NCI-H69 (cell line): ENCODE data around the gene ALG1.
A peak's percentile ranks its signal among the peaks of the same experiment; 100 is the strongest.

ENCODE experiments used
- DNase-seq: peaks from one replicate; lab custom pipeline; 2025; lab: John Stamatoyannopoulos, UW

The ALG1 gene, protein sequence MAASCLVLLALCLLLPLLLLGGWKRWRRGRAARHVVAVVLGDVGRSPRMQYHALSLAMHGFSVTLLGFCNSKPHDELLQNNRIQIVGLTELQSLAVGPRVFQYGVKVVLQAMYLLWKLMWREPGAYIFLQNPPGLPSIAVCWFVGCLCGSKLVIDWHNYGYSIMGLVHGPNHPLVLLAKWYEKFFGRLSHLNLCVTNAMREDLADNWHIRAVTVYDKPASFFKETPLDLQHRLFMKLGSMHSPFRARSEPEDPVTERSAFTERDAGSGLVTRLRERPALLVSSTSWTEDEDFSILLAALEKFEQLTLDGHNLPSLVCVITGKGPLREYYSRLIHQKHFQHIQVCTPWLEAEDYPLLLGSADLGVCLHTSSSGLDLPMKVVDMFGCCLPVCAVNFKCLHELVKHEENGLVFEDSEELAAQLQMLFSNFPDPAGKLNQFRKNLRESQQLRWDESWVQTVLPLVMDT

DNA sequence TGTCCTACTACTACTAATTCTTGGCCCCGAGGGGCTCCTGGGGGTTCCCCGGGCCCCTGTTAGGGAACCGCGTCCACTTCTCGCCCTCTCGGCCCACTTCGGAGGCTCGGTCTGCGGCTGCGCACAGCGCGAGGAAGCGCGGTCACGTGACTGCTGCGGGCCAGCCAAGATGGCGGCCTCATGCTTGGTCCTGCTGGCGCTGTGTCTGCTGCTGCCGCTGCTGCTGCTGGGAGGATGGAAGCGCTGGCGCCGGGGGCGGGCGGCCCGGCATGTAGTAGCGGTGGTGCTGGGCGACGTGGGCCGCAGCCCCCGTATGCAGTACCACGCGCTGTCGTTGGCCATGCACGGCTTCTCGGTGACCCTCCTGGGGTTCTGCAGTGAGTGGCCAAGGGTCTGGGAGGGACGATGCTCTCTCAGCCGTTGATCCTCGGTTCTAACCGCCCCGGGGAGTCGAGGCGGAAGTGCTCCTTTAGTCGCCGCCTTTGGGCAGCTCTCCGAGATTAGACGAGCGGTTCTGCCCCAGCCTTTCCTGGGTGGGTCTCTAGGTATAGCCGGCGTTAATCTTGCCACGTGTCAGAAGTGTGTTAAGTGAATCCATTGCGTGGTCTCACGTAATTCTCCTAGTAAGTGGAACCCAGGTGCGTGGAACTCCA is at the start of gene ALG1:
Gene ALG1, plus strand, starts transcription at position 163 of the 653 bp plus-strand sequence. Its CDS starts 7 bp downstream, at position 170.
- DNase-seq = peak; percentile 93

DNA sequence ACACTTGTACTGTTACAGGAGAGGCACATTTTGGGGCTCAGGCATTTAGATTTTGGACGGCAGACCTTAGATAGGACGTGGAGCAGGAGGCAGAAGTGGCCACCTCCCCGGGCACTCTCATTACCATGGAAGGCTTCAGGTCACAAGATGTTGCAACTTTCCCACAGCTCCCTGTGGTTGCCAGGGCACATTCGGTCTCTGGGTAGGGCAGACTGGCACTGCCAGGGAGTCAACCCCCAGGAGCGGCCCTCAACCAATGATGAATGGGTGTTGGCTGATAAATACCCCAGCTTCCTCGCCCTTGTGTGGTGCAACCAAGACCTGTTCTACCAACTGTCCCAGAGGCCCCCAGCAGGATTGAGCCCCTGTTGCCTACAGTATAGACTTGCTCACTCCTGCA is 49.1 kb upstream of the ALG1 start:
- DNase-seq = no peak

DNA sequence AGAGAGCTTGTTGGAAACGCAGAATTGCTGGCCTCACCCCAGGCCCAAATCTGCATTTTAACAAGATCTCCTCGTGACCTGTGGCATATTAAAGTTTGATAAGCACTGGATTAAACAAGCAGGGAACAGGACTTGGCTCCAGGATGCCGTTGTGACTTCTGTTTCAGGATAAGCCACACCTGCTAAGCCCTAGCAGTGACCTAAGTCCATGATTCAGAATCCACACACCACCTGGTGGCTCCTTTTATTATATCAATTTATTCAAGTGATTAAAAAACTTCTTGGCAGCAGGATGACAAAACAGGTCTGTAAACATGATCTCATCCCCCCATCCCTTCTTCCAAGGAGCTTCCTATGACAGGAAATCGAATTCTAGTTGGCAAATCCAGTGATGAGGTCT is 47.0 kb upstream of the ALG1 start:
- peak; percentile 71 for DNase-seq

DNA sequence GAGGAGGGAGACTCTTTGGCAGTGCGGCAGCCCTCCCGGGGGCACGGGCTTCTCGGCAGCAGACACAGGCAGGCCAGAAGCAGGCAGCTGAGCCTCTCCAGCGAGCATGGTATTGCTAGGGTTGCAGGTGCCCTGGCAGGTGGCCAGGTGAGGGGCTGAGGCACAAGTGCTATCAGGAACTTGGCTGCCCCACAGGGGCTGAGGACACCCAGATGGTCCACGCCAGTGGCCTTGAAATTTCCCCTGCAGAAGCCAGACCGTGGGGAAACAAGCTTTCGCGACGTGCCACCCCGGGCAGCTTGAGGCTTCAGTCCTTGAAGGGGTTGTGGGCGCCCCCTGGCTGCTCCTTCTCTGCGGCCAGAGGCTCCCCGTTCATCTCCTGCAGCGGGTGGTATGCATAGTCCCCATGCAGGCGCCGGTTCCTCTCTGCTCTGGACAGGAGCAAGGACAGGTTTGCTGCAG is 46.4 kb upstream of the ALG1 start:
- peak; percentile 80 for DNase-seq

DNA sequence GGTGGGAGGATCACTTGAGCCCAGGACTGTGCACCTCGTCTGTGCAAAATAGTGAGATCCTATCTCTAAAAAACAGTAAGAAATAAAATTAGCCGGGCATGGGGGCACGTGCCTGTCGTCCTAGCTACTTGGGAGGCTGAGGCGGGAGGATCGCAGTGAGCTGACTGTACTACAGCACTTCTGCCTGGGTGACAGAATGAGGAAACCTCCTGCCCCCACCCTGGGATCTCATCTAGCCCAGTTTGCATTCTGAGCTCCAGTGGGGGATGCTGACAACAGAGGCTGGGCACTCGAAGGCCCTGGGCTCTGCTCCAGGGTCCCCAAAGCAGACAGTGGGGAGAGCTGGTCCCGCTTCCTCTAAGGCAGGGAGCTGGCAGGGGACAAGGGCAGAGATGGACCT is 45.0 kb upstream of the ALG1 start:
- DNase-seq = no peak

DNA sequence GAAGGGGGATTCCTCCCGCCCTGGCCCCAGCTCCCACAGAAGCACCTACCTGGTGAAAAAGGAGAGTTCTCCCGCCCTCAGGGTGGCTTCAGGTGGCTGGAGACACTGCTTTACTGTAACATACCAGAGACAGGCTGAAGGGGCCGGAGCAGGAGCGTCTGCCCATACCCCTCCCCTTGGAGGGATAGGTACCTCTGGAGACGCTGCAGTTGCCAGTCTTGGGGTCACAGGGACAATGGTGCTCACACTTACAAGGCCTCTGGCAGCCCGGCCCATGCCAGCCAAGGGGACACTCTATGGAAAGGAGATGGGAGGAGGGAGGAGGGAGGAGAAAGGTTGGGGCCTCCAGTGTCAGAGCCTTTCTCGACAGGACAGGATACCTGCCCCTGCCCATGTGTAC is 44.6 kb upstream of the ALG1 start:
- DNase-seq = no peak

DNA sequence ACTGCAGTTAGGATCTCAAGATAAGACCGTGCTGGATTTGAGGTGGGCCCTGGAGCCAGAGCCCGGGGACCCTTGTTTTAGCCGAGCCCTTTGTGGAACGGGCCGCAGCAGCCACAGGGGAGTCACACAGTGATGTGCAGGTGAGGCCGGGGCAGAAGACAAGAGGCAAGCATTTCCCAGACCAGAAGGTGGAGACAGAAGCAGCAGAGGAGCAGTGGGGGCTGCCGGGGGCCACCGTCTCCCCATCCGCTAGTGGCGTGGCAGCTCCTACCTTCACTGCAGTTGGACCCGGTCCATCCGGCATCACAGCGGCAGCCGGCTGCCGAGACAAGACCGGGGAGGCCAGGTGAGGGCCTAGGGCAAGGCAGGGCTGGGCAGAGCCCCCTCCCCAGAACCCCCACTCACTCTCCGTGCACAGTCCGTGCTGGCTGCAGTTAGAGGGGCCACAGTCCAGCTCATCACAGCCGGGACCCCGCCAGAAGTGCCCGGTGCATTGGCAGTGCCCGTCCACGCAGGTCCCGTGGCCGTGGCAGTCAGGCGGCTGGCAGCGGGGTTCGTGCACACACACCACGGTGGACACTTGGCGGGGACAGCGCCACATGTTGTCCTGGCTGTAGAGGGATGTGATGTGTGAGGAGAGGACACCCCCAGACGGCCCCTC is 43.9 kb upstream of the ALG1 start:
- no peak for DNase-seq

DNA sequence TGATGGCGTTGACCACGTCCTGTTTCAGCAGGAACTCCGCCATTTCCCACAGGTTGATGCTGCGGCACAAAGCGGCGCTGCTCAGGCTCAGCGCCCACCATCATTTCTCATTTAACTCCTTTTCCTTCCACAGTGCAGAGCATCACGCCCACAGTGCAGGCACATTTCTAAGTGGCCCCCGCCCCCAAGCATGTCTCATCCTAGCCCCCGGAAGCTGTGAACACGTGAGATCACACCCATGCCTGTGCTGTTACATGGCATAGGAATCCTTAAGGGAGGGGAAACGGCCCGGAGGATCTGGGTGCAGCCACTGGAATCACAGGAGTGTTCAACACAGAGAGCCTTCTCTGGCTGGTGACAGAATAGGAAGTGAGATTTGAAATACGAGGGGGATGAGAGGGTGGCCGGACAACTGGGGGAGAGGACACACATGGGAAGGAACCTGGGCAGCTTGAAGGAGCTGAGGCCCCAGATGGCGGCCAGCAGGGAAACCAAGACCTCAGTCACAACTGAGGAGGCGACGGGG is 42.6 kb upstream of the ALG1 start:
- no peak for DNase-seq

DNA sequence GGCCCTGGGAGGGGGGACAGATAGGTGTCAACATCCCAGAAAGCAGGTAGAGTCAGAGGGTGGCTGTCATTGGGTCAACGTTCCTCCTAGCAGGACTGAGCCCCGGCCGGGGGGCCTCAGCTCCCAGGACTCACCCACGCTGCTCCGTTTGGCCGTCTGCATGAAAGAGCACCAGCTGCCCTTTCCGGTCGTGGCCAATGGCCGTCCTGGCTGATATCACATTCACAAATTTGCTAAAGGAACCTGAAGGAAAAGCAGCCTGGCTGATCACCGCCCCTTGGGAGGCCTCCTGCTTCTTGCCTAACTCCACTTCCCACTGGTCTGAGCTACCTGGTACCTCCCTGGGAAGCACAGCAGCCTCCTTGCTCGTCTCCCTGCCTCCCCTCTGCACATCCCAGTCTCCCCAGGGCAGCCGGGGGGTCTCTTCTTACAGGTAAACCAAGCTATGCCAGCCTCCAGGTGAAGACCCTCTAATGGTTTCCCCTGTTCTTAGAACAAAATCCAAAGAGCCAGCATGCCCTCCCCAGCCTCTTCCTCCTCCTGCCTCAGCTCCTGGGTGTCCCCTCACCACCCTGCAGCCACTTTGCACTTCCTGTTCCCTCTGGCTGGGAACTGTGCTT is 41.3 kb upstream of the ALG1 start:
- no peak for DNase-seq

DNA sequence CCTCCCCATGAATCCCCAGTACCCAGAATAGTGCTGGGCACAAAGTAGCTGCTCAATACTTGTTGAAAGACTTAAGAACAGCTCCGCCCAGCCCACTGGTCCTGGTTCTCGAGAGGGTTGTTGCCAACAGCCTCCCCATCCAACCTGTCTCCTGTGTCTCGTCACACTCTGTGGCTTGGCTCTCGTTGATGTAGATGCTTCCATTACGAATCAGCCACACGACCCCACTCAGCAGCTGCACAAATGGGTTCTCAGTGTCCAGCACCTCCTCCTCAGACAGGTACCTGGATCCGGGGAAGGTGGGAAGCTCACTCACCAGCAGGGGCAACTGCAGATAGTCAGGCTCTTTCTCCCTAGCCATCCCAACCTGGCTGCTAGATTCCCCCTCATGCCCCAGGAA is 40.0 kb upstream of the ALG1 start:
- DNase-seq = no peak

GRCh38 chr16:5032748-5033167 is 38.9 kb upstream of the ALG1 start:
- no peak for DNase-seq

- peak; percentile 92 for DNase-seq
These were observed 38.1 kb upstream of the ALG1 start, which contains the start of gene NAGPA for GRCh38 chr16:5033256-5034166. TSS of gene NAGPA (minus strand) at chr16:5033935. CDS start at chr16:5033914, 21 bp downstream.

DNA sequence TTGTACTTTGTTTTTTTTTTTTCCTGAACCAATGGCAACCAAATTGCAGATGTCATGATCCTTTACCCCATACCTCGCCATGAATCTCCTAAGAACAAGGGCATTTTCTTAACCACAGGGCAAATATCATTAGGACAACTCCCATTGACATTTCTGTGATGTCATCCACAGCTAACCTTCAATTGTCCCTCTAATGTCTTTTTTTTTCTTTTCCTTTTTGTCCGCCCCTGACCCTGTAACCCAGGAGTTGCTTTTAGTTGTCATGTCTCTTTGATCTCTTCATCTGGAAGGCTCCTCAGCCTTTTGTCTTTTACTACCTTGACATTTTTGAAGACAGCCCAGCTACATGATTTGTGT is 37.5 kb upstream of the ALG1 start:
- DNase-seq = no peak

- DNase-seq = no peak
These were observed 35.8 kb upstream of the ALG1 start for GRCh38 chr16:5035909-5036227.

DNA sequence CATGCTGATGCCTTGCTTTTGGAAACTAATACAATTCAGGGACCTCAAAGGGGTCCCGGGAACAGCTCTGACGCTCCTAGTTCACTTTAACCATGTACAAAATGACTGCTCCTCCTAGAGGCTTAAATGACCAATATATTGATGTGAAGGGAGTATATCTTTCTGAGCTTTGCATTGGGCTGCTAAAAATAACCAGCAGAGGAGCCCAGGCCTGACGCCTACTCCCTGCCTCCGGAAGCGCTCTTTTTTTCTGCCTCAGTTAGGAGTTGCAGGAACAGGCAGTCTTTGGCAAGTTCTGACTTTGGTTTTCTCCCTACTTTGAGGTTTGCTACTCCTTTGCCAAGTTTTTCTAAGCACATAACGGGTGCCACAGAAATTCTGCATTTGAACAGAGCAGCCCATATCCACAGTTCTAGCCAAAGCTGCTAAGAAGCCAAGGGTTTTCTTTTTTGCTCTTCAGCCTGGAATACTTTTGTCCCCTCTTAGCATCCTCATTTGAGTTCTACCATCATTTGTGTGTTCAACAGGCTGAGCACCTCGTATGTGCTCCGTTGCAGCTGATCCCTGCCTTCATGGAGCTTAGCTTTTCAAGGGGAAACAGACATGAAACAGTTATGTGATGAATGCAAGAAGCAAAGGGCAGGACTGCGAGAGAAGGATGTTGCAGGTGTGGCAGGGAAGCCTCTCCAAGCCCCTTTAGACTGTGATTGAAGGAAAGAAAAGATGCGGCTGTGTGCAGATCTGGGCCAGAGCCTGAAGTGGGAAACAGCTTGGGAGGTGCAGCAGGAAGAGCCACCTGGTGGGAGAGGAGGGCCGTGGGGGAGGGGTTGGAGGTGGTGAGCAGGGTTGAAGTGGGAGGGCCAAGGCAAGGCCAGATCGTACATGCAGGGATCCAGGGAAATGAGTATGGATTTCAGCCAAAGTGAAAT is 35.2 kb upstream of the ALG1 start:
- DNase-seq = peak; percentile 41

DNA sequence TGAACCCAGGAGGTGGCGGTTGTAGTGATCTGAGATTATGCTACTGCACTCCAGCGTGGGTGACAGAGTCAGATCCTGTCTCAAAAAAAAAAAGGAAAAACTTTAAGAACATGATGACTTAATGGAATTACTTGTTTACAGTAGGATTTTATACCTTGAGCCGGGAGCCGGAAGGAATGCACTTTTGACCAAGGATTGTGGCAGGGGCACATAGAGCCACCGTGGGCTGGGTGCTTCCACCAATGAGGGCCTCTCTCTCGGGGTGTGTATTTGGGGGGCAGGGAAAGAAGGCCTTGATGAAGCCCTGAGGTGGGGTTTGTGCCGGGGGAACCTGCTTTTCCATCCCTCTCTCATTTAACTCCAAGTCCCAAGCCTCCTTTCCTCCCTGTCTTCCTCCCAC is 31.2 kb upstream of the ALG1 start:
- DNase-seq = no peak

DNA sequence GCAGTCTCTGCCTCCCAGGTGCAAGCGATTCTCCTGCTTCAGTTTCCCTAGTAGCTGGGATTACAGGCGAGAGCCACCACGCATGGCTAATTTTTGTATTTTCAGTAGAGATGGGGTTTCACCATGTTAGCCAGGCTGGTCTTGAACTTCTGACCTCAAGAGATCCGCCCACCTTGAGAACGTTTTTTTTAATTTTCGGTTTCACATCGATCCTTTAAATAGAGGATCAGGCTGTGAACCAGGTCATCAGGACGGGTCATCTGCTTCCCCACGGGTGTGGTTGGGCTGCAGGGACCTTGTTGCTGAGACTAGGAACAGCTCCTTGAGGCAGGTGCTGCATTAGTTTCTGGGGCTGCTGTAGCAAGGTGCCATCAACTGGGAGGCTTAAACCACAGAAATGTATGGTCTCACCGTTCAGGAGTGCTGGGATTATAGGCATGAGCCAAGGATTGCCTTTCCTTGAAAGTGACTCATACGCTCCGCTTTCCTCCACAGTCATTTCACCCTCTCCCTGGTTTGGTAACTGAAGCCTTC is 30.0 kb upstream of the ALG1 start:
- DNase-seq = no peak

- peak; percentile 25 for DNase-seq
These were observed 29.0 kb upstream of the ALG1 start for GRCh38 chr16:5042574-5043171.

DNA sequence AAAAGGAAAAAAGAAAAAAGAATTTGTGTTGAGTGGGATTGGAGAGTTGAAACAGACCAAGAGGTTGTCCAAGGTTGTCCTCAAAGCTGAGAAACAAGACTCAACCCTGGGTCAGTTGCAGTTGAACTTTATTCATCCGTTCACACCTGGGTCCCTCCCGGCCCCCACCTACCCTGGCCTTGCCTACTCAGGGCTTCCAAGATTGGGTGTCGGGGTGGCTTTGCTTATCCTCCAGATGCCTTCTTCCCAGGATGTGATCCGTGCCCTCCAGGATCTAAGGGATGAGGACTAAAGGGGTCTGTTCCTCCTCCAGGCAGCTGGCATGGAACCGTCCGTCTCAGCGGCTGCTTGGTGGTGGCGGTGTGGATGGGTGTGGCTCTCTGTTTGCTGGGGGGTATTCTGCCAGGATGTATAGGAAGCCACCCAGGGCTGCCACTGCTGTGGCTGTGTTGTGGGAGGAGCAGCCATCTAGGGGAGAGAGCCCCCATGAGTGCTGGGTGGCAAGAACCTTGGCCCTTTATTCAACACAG is 27.6 kb upstream of the ALG1 start:
- no peak for DNase-seq
